Measurements from ENCODE around the gene EPC1. TPM values are rescaled to one million over a fixed set of nuclear protein-coding genes. Genes with fewer than 3 reads are reported as not detected.
A peak's percentile ranks its signal among the peaks of the same experiment; 100 is the strongest.
"Not testable (repeated sequence)": the region's sequence is repeated elsewhere in the genome, so short reads cannot be mapped to it uniquely, and the experiment has no call there.

Gene EPC1
- total RNA-seq, 4 donors from 2014 or later: 40.3 to 148 (median 62.2) TPM

- peak; percentile 60 for DNase-seq
- Histone ChIP-seq H3K4me1 (peaks cover 0 to 4% (median 0%) of the 10 kb centered on the region in 4 donors), H3K36me3 (no peaks in the 10 kb centered on the region), H3K4me3 (no peak overlapping the region), H3K27ac (no peak overlapping the region), H3K9me3 (no peaks in the 10 kb centered on the region), H3K27me3 (no peaks in the 10 kb centered on the region)
- WGBS, 2 donors (ENCODE audit: low coverage in 1 of 2): 79% methylated on average over 4 of the region's 4 CpGs; no CpG with 5 or more reads in 1 of the 2 donors
- in situ Hi-C loops (cut with MboI; ENCODE audit: low pct_ligation_motif_present in 1 of 4, low pct_unique_long_range_greater_than_20kb in 1 of 4, low sequenced_read_pairs in 3 of 4) (loop anchor here in 3 of 4 donors (10.0 to 25.0 kb wide), 3 partner anchors 92 to 109 kb away; partner anchors contain the start of gene EPC1 (in 1 of the 3)), intact Hi-C loops (cut with DNase I; ENCODE audit: low total_unique reads) (no loop called here)
- TF ChIP-seq POLR2A (IDR thresholded peaks at IDR 0.05) (no peak), CTCF (IDR thresholded peaks at IDR 0.05) (no peak), EP300 (IDR thresholded peaks at IDR 0.05; ENCODE audit: low read depth) (no peak), POLR2AphosphoS5 (IDR thresholded peaks at IDR 0.05) (no peak)
Observed at GRCh38 chr10:32253276-32253675, 93.7 kb downstream of the EPC1 start.

GRCh38 chr10:32250489-32250888, 96.5 kb downstream of the EPC1 start:
- H3K27me3 ChIP-seq; intact Hi-C loops (cut with DNase I; ENCODE audit: low total_unique reads); H3K9me3 ChIP-seq; DNase-seq; H3K27ac ChIP-seq; H3K4me1 ChIP-seq; H3K4me3 ChIP-seq; H3K36me3 ChIP-seq: not testable (repeated sequence)
- in situ Hi-C loops (cut with MboI; ENCODE audit: low pct_ligation_motif_present in 1 of 4, low pct_unique_long_range_greater_than_20kb in 1 of 4, low sequenced_read_pairs in 3 of 4): loop anchor here in 3 of 4 donors (10.0 to 25.0 kb wide), 3 partner anchors 94 to 112 kb away; partner anchors contain the start of gene EPC1 (in 1 of the 3)
- WGBS, 2 donors (ENCODE audit: low coverage in 1 of 2): 61 to 62% methylated on average over 3 of the region's 3 CpGs

DNA sequence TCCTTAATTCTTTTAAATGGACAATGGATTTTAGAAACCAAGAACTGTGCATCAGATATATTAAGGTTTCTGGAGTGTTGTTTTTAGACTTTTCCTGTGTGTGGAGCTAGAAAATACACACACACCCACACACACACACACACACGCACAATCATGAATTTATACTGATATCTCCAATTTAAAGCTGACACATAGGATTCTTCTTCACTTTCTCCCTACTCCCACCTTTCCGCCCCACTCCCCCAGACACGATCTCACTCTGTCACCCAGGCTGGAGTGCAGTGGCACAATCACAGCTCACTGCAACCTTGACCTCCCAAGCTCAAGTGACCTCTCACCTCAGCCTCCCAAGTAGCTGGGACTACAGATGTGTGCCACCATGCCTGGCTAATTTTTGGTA, 100.3 kb downstream of the EPC1 start:
- in situ Hi-C loops (cut with MboI; ENCODE audit: low pct_ligation_motif_present in 1 of 4, low pct_unique_long_range_greater_than_20kb in 1 of 4, low sequenced_read_pairs in 3 of 4): no loop called here
- no peak for DNase-seq
- Histone ChIP-seq H3K27ac (no peak overlapping the region), H3K27me3 (no peaks in the 10 kb centered on the region), H3K4me1 (no peaks in the 10 kb centered on the region), H3K36me3 (no peaks in the 10 kb centered on the region), H3K4me3 (no peak overlapping the region), H3K9me3 (no peaks in the 10 kb centered on the region)
- TF ChIP-seq EP300 (IDR thresholded peaks at IDR 0.05; ENCODE audit: low read depth) (no peak), CTCF (IDR thresholded peaks at IDR 0.05) (no peak), POLR2A (IDR thresholded peaks at IDR 0.05) (no peak), POLR2AphosphoS5 (IDR thresholded peaks at IDR 0.05) (no peak)
- WGBS, 2 donors (ENCODE audit: low coverage in 1 of 2): 93 to 98% methylated on average over 3 of the region's 3 CpGs
- intact Hi-C loops (cut with DNase I; ENCODE audit: low total_unique reads): no loop called here

DNA sequence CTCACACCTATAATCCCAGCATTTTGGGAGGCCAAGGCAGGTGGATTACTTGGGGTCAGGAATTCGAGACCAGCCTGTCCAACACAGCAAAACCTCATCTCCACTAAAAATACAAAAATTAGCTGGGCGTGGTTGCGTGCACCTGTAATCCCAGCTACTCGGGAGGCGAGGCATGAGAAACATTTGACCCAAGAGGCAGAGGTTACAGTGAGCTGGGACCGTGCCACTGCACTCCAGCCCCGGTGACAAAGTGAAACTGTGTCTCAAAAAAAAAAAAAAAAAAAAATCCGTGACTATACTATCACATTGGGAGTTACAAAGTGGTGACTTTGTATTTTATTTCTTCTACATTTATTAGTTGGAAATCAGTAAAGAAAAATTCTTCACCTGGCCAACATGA, 101.2 kb downstream of the EPC1 start:
- Histone ChIP-seq H3K4me3 (no peak overlapping the region), H3K9me3 (no peaks in the 10 kb centered on the region), H3K27ac (no peak overlapping the region), H3K27me3 (no peaks in the 10 kb centered on the region), H3K4me1 (no peaks in the 10 kb centered on the region), H3K36me3 (no peaks in the 10 kb centered on the region)
- TF ChIP-seq EP300 (IDR thresholded peaks at IDR 0.05; ENCODE audit: low read depth) (no peak), POLR2A (IDR thresholded peaks at IDR 0.05) (no peak), POLR2AphosphoS5 (IDR thresholded peaks at IDR 0.05) (no peak), CTCF (IDR thresholded peaks at IDR 0.05) (no peak)
- in situ Hi-C loops (cut with MboI; ENCODE audit: low pct_ligation_motif_present in 1 of 4, low pct_unique_long_range_greater_than_20kb in 1 of 4, low sequenced_read_pairs in 3 of 4): no loop called here
- WGBS, 2 donors (ENCODE audit: low coverage in 1 of 2): 44 to 62% methylated on average over 7 to 8 of the region's 8 CpGs
- intact Hi-C loops (cut with DNase I; ENCODE audit: low total_unique reads): no loop called here
- DNase-seq: no peak
